ENCODE measurements around the gene CHAF1A.

The CHAF1A gene

GRCh38 chr19:4428326-4428975, 26.0 kb downstream of the CHAF1A start:
- peaks cover 3% of the 10 kb centered on the region for H3K4me1 Mint-ChIP-seq (ENCODE audit: low read depth)
- no peaks in the 10 kb centered on the region for H3K27me3 Mint-ChIP-seq (ENCODE audit: low read depth)
- no peak overlapping the region for H3K27ac Mint-ChIP-seq
- H3K36me3 Mint-ChIP-seq (ENCODE audit: low read depth) = peaks cover 35% of the 10 kb centered on the region
- no peak overlapping the region for H3K4me3 Mint-ChIP-seq
- H3K9me3 Mint-ChIP-seq = no peaks in the 10 kb centered on the region

GRCh38 chr19:4429256-4429655, 26.8 kb downstream of the CHAF1A start:
- Mint-ChIP-seq H3K27ac (no peak overlapping the region), H3K4me3 (no peak overlapping the region), H3K4me1 (ENCODE audit: low read depth) (peaks cover 3% of the 10 kb centered on the region)

GRCh38 chr19:4429771-4430171, 27.3 kb downstream of the CHAF1A start:
- H3K4me1 Mint-ChIP-seq (ENCODE audit: low read depth) = peaks cover 3% of the 10 kb centered on the region
- H3K4me3 Mint-ChIP-seq = no peak overlapping the region
- H3K9me3 Mint-ChIP-seq = no peaks in the 10 kb centered on the region
- no peak overlapping the region for H3K27ac Mint-ChIP-seq
- no peaks in the 10 kb centered on the region for H3K27me3 Mint-ChIP-seq (ENCODE audit: low read depth)
- peaks cover 34% of the 10 kb centered on the region for H3K36me3 Mint-ChIP-seq (ENCODE audit: low read depth)

More at GRCh38 chr19:4429256-4429655, 26.8 kb downstream of the CHAF1A start:
- Mint-ChIP-seq H3K36me3 (ENCODE audit: low read depth) (peaks cover 29% of the 10 kb centered on the region), H3K9me3 (no peaks in the 10 kb centered on the region), H3K27me3 (ENCODE audit: low read depth) (no peaks in the 10 kb centered on the region)

- Mint-ChIP-seq H3K27me3 (ENCODE audit: low read depth) (no peaks in the 10 kb centered on the region), H3K27ac (no peak overlapping the region), H3K4me1 (ENCODE audit: low read depth) (peaks cover 3% of the 10 kb centered on the region), H3K9me3 (no peaks in the 10 kb centered on the region), H3K4me3 (no peak overlapping the region), H3K36me3 (ENCODE audit: low read depth) (peaks cover 31% of the 10 kb centered on the region)
Observed at GRCh38 chr19:4430760-4431159, 28.3 kb downstream of the CHAF1A start.

GRCh38 chr19:4431296-4431695, 28.9 kb downstream of the CHAF1A start:
- peaks cover 28% of the 10 kb centered on the region for H3K36me3 Mint-ChIP-seq (ENCODE audit: low read depth)
- no peaks in the 10 kb centered on the region for H3K27me3 Mint-ChIP-seq (ENCODE audit: low read depth)
- no peak overlapping the region for H3K27ac Mint-ChIP-seq
- no peak overlapping the region for H3K4me3 Mint-ChIP-seq
- no peaks in the 10 kb centered on the region for H3K9me3 Mint-ChIP-seq
- peaks cover 3% of the 10 kb centered on the region for H3K4me1 Mint-ChIP-seq (ENCODE audit: low read depth)

GRCh38 chr19:4431808-4432674, 29.6 kb downstream of the CHAF1A start:
- no peaks in the 10 kb centered on the region for H3K9me3 Mint-ChIP-seq
- peaks cover 3% of the 10 kb centered on the region for H3K4me1 Mint-ChIP-seq (ENCODE audit: low read depth)
- no peak overlapping the region for H3K4me3 Mint-ChIP-seq
- no peak overlapping the region for H3K27ac Mint-ChIP-seq
- H3K27me3 Mint-ChIP-seq (ENCODE audit: low read depth) = no peaks in the 10 kb centered on the region
- H3K36me3 Mint-ChIP-seq (ENCODE audit: low read depth) = peaks cover 28% of the 10 kb centered on the region

- peaks cover 28% of the 10 kb centered on the region for H3K36me3 Mint-ChIP-seq (ENCODE audit: low read depth)
- H3K4me3 Mint-ChIP-seq = no peak overlapping the region
- H3K4me1 Mint-ChIP-seq (ENCODE audit: low read depth) = peaks cover 3% of the 10 kb centered on the region
- H3K27me3 Mint-ChIP-seq (ENCODE audit: low read depth) = no peaks in the 10 kb centered on the region
- H3K27ac Mint-ChIP-seq = no peak overlapping the region
- no peaks in the 10 kb centered on the region for H3K9me3 Mint-ChIP-seq
Observed at GRCh38 chr19:4432918-4433506, 30.6 kb downstream of the CHAF1A start.

GRCh38 chr19:4434391-4434790, 32.0 kb downstream of the CHAF1A start:
- H3K36me3 Mint-ChIP-seq (ENCODE audit: low read depth) = peaks cover 25% of the 10 kb centered on the region
- H3K4me3 Mint-ChIP-seq = no peak overlapping the region
- no peak overlapping the region for H3K27ac Mint-ChIP-seq
- H3K27me3 Mint-ChIP-seq (ENCODE audit: low read depth) = no peaks in the 10 kb centered on the region
- peaks cover 1% of the 10 kb centered on the region for H3K4me1 Mint-ChIP-seq (ENCODE audit: low read depth)
- H3K9me3 Mint-ChIP-seq = no peaks in the 10 kb centered on the region

- no peak overlapping the region for H3K4me3 Mint-ChIP-seq
- H3K36me3 Mint-ChIP-seq (ENCODE audit: low read depth) = peaks cover 18% of the 10 kb centered on the region
- no peak overlapping the region for H3K27ac Mint-ChIP-seq
- no peaks in the 10 kb centered on the region for H3K4me1 Mint-ChIP-seq (ENCODE audit: low read depth)
- H3K27me3 Mint-ChIP-seq (ENCODE audit: low read depth) = no peaks in the 10 kb centered on the region
- H3K9me3 Mint-ChIP-seq = no peaks in the 10 kb centered on the region
Observed at GRCh38 chr19:4436231-4436630, 33.8 kb downstream of the CHAF1A start.

- Mint-ChIP-seq H3K4me3 (no peak overlapping the region), H3K9me3 (no peaks in the 10 kb centered on the region), H3K36me3 (ENCODE audit: low read depth) (peaks cover 18% of the 10 kb centered on the region), H3K27me3 (ENCODE audit: low read depth) (no peaks in the 10 kb centered on the region), H3K4me1 (ENCODE audit: low read depth) (no peaks in the 10 kb centered on the region), H3K27ac (no peak overlapping the region)
Observed at GRCh38 chr19:4437103-4437502, 34.7 kb downstream of the CHAF1A start.

- Mint-ChIP-seq H3K4me1 (ENCODE audit: low read depth) (no peaks in the 10 kb centered on the region), H3K27ac (no peak overlapping the region), H3K36me3 (ENCODE audit: low read depth) (peaks cover 17% of the 10 kb centered on the region), H3K27me3 (ENCODE audit: low read depth) (no peaks in the 10 kb centered on the region), H3K9me3 (no peaks in the 10 kb centered on the region), H3K4me3 (no peak overlapping the region)
Observed at GRCh38 chr19:4439243-4439642, 36.8 kb downstream of the CHAF1A start.

GRCh38 chr19:4441994-4442818, 39.8 kb downstream of the CHAF1A start:
- H3K9me3 Mint-ChIP-seq = no peaks in the 10 kb centered on the region
- no peak overlapping the region for H3K4me3 Mint-ChIP-seq
- no peaks in the 10 kb centered on the region for H3K4me1 Mint-ChIP-seq (ENCODE audit: low read depth)
- no peaks in the 10 kb centered on the region for H3K27me3 Mint-ChIP-seq (ENCODE audit: low read depth)
- no peak overlapping the region for H3K27ac Mint-ChIP-seq
- H3K36me3 Mint-ChIP-seq (ENCODE audit: low read depth) = peaks cover 11% of the 10 kb centered on the region

- Mint-ChIP-seq H3K27ac (no peak overlapping the region), H3K36me3 (ENCODE audit: low read depth) (peaks cover 11% of the 10 kb centered on the region), H3K4me3 (no peak overlapping the region), H3K27me3 (ENCODE audit: low read depth) (no peaks in the 10 kb centered on the region), H3K4me1 (ENCODE audit: low read depth) (no peaks in the 10 kb centered on the region), H3K9me3 (no peaks in the 10 kb centered on the region)
Observed at GRCh38 chr19:4442819-4443146, 40.3 kb downstream of the CHAF1A start.

GRCh38 chr19:4443188-4443587, 40.7 kb downstream of the CHAF1A start:
- Mint-ChIP-seq H3K4me1 (ENCODE audit: low read depth) (no peaks in the 10 kb centered on the region), H3K4me3 (no peak overlapping the region), H3K36me3 (ENCODE audit: low read depth) (peaks cover 9% of the 10 kb centered on the region), H3K27me3 (ENCODE audit: low read depth) (no peaks in the 10 kb centered on the region), H3K27ac (no peak overlapping the region), H3K9me3 (no peaks in the 10 kb centered on the region)

Measured in T-helper 1 cell treated with Interleukin-12 subunit alpha and Interleukin-12 subunit beta and Interleukin-4 antibody, amounts not matched to agents 30 μg/mL and 1 μg/mL, for 36 hours (primary cell).